Endometrium (tissue), 2 donors: ENCODE data around the gene MRPS2.
"Not testable (repeated sequence)": the region's sequence is repeated elsewhere in the genome, so short reads cannot be mapped to it uniquely, and the experiment has no call there.

ENCODE experiments used
- FAIRE-seq: peaks from 2 replicates; lab custom pipeline; 2012; peaks lifted over from hg19 to GRCh38; lab: Jason Lieb, UNC
- donor health status: control.
- donor health status: control.

Gene MRPS2

DNA sequence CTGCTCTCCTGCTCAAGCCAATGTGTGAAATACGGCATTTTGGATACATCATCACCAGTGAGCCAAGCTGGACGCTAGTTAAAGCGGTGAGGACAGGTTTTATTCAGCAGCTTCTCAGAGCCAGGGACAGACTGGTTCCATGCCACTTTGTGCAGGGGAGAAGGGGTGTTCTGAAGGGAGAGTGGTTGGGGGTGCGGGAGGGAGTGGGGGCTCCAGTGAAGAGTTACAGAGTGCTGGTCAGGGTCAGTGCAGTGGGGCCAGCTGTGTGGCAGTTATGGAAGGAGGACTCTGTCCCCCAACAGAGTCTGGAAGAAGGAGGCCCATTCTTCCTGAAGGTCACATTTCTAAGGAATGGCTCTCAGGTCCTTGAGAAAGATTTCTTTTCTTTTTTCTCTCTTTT, 34.3 kb downstream of the MRPS2 start:
- not testable (repeated sequence) for FAIRE-seq

DNA sequence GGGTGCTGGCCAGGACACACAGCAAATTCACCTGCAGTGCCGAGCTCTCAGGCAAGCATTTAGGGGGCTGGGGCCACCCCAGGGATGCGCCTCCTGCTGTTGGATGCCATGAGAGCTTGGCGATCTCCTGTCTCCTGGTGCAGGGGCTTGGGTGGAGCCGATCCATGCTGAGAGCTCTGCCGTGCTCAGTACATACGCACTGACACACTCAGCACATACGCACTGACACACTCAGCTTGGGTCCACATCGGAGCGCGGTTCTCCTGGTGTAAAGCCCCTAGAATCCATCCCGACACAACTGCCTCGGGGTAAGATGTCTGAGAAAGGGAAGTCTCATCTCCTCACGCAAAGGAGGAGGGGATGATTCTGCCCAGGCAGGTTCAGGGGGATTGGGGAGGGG, 35.1 kb downstream of the MRPS2 start:
- not testable (repeated sequence) for FAIRE-seq

DNA sequence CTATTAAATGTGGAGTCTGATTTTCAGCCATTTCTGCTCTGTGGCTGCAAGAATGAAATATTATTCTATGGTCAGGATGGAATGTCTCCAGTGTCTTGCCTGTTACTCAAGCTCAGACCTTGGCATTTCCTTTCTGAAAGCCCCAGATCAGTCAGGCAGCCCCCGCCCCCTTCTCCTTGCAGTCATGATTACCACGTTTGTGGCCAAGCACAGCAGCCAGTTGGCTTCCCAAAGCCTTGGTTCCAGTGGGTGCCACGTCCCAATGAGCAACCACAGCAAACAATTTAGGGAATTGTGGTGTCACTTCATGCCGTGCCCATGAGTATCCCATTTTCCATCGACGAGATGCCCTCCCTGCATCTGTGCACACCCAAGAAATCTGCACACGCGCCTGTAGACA, 35.7 kb downstream of the MRPS2 start:
- no peak for FAIRE-seq

DNA sequence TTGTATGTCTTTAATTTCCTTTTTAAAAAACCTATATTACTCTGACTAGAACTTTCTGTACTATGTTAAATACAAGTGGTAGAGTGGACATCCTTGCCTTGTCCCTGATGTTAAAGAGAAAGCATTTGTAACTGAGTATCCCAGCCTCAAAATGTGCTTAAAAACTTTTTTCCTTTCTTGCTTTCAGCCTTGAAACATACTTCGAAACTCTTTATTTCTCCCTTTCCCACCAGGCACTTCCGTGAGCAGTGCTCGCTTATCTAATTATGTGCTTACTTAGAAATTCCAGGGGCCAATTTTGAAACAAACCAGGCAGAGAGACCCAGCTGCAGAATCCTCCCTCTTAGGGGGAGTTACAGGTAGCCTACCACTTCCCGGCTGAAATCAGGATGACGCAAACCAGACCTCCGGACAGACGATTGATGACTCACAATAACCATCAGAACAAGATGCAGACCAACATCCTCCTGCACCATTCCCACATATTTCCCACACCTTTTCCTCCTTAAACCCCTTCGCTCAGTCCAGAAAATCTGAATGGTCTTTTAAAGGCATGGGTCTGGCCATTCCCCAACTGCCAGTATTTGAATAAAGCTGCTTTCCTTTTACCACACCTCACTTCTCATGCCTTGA, 42.9 kb downstream of the MRPS2 start:
- FAIRE-seq: not testable (repeated sequence)

DNA sequence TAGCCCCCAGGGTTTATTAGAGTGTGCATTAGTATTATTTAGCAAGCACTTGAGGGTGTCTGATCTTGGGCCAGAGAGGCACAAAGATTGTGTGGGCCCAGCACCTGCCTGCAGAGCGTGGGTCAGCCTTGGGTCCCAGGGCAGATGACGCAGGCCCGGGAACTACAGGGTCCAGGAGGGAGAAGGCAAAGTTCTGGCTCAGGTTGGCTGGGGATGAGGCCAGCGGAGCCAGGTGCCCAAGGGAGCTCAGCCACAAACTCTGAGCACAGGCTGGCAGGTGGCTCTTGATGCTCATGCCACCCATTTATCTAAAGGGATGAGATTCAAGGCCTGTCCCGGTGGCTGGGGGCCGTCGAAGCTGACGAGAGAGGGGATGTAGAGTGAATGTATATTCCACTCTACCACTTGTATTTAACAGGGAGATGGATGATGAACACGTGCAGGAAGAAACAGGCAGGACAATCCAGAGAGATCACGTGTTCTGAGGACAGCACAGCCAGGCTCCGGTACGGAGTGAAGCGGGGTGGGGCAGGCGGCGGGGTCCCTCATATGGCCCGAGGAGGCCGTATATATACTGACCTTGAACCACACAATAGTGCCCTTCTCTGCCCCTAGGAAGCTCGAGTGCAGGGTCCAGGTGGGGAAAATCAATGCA, 44.6 kb downstream of the MRPS2 start:
- FAIRE-seq: no peak

DNA sequence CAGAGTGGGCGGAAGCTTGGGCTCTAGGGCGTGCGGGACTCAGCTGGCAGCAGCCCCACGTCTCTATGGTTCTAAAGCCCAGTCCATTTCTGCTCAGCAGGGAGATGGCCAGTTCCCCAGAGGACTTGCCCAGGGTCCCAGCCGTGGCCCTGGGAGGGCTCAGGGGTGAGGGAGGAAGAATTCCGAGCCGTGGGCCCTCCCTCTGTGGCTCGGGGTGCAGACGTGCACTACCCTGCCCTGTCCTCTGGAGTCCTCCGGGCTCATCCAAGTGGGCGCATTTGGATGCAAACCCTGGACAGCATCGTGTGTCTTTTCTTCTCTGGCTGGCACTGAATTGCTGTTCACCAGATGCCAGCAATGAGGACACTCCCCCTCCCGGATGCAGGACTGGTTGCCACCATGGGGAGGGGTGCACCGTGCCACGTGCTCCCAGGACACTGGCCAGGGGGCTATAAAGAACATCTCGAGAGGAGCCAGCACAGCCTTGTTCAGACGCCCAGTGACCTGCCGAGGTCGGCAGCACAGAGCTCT, 45.2 kb downstream of the MRPS2 start, which contains the start of gene OBP2A:
OBP2A (plus strand) TSS at position 481 of the 531 bp plus-strand sequence. CDS start 55 bp downstream, outside the sequence.
- not testable (repeated sequence) for FAIRE-seq

DNA sequence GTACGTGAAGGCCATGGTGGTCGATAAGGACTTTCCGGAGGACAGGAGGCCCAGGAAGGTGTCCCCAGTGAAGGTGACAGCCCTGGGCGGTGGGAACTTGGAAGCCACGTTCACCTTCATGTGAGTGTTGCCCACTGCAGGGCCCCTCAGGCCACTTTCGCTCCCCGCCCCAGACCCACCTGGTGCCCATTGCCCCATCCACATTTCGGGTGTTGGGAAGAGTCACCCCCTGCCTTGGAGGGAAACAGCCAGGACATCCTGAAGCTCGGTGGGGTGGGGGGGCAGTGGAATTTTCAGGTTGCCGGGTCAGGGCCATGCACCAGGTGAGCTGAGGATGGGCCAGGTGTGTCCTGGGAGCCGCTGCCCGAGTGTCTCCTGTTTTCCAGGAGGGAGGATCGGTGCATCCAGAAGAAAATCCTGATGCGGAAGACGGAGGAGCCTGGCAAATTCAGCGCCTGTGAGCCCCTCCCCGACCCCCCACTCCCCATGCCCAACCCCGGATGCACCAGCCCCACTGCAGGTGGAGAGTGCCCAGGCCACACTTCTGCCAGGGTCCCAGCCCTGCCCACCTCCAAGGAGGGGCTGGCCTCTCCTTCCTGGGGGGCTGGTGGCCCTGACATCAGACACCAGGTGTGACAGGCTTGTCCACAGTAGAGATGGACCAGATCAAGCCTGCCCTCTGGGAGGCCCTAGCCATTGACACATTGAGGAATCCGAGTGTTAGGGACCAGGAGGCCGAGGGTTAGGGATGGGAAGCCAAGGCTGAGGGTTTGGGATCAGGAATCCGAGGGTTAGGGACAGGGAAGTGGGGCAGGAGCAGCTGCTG, 46.5 kb downstream of the MRPS2 start:
- not testable (repeated sequence) for FAIRE-seq

DNA sequence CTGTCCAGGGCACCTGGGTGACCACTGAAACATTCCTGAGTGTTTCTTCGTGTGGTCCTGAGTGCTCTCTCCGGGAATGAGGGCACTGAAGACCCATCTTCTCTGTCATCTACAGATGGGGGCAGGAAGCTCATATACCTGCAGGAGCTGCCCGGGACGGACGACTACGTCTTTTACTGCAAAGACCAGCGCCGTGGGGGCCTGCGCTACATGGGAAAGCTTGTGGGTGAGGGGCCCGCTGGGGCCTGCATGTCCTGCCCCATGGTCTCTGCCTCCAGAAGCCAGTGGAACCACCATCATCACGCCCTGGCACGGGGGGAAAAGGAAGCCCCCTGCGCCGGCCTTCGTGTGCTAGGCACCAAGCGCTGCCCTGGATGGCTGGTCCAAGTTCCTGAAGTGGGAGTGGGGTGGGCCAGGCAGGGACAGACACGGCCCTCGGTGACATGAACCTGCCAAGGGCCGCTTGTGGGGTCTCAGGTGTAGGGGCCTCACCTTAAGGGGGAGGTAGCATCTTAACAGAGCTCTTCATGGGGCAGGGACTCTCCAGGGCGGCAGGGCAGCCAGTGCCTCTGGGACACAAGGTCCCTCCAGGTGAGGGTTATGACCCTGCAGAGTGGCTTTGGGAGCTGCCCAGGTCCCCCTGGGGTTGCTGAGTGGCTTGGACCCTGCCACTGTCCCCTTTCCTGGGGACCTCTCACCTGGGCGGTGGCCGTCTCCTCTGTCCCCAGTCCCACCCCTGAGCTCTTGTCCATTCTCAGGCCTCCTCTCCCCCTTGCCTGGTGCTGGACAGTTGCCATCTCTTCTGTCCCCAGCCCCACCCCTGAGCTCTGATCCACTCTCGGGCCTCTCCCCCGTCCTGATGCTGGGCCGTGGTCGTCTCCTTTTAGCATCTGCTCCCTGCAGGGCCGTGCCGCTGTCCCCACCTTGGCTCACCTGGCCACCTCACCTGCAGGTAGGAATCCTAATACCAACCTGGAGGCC, 47.6 kb downstream of the MRPS2 start:
- no peak for FAIRE-seq

DNA sequence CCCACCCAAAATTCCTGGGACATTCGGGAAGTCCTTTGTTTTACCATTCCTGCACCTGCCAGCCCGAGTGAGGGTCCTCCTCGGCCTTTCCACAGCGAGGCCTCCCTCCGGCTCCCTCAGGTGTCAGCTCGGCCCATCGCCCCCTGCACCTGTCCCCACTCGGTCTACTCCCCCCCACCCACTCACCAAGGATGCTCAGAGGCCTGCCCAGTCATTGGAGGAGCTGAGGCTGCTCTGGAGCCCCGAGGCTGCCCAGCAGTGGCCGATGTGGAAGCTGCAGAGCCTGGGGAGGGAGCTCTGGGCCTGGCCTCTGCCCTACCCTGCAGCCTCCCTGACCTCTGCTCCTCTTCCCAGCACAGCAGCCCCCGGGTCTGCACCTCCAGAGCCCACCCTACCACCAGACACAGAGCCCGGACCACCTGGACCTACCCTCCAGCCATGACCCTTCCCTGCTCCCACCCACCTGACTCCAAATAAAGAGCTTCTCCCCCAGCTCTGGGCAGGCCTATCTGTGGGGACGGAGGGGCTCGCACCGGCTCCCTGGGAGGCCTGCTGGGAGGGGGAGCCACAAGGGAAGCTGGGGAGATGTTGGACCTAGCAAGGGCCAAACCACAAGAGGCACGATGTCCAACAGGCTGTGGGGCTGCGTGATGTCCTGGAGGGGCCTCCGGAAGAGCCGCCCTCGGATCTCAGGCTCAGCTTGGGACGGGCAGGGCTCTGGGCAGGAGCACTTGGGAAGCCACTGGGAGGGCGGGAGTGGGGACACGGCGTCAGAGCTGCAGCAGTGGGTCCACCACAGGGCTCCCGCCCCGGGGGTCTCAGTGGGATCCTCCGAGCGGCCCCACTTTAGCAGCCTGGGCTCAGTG, 49.2 kb downstream of the MRPS2 start:
- not testable (repeated sequence) for FAIRE-seq

DNA sequence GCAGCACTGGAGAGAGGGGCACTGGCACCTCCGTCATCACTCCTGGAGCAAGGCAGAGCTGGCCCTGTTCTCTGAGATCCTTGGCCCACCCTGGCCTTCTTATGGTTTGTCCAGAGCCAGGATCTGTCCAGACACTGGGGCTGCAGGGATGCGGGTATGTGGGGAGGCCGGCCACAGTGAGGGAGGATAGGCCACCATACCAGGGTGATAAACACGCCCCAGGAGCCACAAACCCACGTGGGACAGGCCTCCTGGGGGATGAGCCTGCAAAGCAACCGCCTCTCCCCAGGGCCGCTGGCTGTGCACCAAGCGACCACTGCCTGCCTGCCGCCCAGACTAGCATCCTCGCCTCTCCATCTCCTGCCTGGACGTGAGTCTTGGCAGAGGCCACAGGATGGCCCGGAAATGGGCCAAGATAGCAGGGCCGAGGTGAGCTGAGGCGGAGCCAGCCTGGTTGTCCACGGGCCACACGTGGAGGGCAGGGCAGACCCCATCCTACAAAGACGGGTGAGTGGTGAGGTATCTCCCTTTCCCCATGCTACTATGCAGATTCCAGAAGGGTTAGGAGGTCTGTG, 49.9 kb downstream of the MRPS2 start:
- no peak for FAIRE-seq

DNA sequence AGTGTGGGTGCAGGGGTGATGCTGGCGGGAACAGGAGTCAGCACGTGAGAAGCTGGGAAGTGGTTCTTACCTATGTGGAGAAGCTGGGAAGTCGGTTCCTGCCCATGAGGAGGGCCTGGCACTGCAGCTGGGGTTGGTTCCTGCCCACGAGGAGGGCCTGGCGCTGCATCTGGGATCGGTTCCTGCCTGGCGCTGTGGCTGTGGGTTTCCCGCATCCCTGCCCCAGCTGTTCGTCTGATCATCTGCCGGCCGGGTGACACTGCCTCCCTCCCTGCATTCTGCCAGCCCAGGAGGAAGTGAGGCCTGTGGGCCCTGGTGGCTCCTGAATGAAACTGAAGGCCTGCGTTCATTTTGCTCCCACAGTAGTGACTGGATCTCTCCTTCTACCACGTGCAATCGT, 50.5 kb downstream of the MRPS2 start:
- FAIRE-seq: no peak

DNA sequence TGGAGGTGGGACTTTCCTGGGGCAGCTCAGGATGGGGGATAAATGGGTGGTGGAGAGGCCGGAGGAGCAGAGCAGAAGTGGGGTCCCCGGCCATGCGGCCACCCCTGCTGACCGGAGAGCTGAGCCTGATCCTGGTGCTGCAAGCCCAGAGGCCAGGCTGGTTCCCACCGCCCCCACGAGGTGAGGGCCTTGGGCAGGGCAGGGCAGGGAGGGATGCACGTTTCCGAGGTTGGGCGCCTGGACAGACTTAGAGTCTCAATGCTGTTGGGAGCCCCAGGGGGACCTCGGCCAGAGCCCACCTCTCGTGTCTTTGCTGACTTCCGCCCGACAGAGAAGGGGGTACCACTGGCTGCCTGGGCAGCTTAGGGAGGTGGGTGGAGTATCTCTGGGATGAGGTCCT, 51.0 kb downstream of the MRPS2 start:
- no peak for FAIRE-seq

DNA sequence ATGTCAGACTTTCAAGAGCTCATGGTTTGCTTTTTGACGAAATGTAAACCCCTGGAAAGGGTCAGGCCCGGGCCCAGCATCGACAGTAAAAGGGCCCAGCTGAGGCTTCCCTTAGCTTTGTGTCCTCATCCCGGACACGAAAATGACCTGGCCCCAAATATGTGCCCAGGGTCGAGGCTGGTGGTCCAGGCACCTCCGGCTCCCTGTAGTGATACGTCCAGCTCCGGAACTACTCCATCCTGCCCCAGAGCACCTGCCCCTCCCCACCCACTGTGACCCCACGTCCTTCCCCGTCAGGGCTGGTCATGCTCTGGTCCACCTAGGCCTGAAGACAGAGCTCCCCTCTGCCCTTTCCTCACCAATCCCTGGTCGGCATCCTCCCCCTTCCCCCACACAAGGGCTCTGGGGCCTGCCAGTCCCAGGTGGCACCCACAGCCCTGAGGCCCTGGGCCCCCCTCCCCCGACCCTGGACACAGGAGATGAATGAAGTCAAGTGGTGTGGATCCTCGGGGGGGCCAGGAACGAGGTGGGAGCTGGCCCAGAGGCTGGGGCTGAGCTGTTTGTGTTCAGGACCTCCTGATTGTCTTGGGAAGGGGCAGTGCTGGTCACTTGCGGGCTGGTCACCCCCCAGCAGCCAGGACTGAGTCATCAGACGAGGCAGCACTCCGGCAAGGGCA, 51.7 kb downstream of the MRPS2 start:
- FAIRE-seq: no peak

DNA sequence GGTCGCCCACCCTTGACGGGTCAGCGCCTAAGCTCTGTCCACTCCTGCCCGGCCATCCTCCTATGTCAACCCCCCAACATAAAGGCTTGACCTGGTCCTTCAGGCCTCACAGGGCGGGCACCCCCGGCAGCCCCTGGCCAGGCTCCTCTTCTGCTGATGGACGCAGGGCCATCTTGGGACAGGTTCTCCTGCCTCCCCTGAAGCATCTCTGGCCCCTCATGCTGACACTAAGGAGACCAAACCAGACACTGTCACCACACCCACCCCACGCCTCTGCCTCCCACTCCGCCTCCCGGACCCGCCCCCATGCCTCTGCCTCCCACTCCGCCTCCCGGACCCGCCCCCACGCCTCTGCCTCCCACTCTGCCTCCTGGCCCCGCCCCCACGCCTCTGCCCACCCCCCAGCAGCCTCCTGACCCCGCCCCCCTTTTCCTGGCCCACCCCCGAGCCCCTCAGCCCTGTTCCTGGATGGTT, 52.3 kb downstream of the MRPS2 start:
- no peak for FAIRE-seq
